DOHH2 (cell line): Measurements from ENCODE around the gene MYADML2.

Source experiments
- CTCF ChIP-seq: fragments of 200-600 bp; sonication (generic); IDR thresholded peaks from one replicate; pipeline ENCODE4 v1.5.1; 2014; ENCODE audit warnings: antibody characterized with exemption, mild to moderate bottlenecking, low read depth, low read length; ENCODE audit not compliant: poor library complexity, severe bottlenecking
- EZH2phosphoT487 ChIP-seq: fragments of 200-600 bp; sonication (generic); IDR thresholded peaks from 2 replicates; pipeline ENCODE4 v1.6.1; 2017; ENCODE audit warnings: borderline replicate concordance, mild to moderate bottlenecking, antibody characterized with exemption, low read length, moderate library complexity, mixed read lengths

GRCh38 chr17:81940538-81941483, 6.2 kb downstream of the MYADML2 start:
- TF ChIP-seq CTCF, result no peak
- TF ChIP-seq EZH2phosphoT487, result no peak
